GM19328 (cell line): ENCODE results near the gene GPC5.
"Not testable (repeated sequence)": the region's sequence is repeated elsewhere in the genome, so short reads cannot be mapped to it uniquely, and the experiment has no call there.

ENCODE experiments used
- ATAC-seq: cut with Tn5 transposase; IDR thresholded peaks from one replicate; pipeline ENCODE4 v1.9.1; 2021; ENCODE audit warnings: mild to moderate bottlenecking, moderate library complexity; ENCODE audit not compliant: unreplicated experiment

GPC5 gene

DNA sequence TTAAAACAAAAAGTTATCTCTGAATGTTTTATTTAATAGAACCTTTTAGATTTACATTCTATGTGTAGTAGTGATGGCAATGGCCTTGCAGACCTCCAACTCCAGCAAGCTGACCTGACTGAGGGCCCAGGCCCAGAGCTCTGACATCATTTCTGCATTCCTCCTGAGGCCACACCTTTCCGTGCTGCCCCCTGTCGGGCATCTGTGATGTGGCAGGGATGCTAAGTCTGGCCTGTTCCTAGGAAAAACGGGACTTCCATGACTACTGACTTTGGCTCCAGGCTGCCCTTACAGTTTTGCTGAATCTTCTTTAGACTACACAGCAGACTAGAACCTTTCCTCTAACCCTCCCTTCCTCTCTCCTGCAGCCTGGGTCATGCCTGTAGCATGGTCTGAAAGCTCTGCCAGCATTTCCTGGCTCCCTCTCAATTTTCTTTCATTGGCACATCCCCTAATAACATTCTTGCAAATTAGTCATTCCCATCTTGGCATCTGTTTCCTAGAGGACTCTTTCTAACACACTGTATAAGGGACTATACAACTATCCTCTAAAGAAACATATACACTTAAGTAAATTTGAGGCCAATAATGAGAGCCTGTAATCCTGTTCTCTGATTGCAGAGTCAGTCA lies 249.1 kb downstream of the GPC5 start:
- no peak for ATAC-seq

DNA sequence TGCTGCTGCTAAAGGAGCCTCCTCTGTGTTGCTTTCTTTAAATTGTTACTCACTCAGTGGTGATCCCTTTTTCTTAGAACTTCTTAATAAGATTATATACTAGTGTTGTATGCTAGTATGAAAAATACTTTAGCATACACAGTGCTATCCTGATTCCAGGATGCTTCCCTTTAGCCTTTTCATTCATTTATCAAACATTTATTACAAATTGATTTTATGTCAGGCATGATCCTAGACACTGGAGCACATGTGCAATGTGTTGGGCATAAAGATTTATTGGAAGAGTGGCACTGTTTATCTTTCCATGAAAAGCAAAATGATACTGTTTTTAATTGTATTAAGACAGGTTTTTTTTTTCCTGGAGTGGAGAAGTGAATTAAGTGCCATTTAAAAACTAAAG lies 249.6 kb downstream of the GPC5 start:
- no peak for ATAC-seq

DNA sequence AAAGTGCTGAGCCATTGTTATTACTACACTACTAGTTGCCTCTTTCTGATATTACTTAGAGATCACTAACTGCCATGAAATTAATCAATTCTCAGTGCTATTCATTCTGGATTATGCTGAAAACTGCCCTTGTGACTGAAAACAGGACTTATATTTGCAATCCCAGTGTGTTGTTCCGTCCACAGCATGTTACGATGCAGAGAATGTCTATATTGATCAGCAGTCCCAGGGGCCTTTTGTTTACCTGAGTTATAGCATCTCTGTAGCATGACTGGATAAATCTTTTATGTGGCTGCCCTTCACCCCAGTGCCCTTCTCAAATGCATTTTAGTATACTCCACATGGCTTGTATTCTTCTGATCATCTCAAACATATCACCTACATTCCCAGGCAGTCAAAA lies 251.0 kb downstream of the GPC5 start:
- ATAC-seq = no peak

DNA sequence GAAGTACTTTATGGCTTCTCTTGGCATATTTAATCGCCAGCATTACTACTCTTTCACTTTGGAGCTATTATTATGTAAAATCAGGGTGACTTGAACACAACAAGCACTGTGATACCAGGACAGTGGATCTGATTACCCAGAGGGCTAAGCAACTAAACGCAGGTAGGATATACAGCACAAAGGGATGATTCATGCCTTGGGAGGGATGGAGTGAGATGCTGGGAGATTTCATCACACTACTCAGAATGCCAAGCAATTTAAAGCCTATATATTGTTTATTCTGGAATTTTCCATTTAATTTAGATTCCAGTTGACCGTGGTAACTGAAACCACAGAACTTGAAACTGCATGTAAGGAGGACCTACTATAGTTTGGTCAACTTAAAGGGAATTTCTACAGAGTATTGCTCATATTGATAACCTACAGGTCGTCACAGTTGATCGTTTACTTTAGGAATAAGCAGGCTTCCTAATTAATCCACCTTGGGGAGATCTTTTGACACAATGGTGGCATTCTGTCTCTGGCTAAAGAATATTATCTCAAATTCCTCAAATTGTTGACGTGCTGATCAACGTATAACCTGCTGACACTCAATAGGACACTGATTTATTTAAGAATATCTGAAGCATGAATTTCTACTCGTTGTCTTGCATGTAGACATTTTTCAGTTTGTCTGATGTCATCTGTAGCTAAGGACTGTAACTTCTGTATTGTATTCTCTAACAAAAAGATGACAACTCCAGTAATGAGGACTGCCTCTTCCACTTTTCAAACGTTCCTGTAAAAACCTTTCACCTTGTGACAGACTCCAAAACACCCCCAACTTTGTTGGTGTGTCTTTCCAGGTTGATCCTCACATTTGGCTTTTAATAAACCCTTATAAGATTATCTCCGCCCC lies 254.2 kb downstream of the GPC5 start:
- ATAC-seq = no peak

- ATAC-seq = no peak
Observed at GRCh38 chr13:91655731-91656130, 257.3 kb downstream of the GPC5 start.

DNA sequence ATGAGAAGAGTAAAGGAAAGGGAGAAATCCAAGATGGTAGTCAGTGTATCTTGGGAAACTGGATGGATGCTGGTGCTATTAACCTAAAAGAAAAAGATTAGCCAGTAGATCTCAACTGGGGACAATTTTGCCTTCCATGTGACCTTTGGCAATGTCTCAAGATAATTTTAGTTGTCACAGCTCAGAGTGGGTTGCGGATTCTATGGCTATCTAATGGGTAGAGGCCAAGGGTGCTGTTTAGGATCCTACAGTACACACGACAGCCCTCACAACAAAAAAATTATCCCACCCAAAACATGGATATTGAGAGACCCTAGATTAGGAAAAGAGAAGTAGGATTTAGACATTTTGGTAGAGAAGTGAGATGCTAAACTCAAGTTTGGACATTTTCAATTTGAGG lies 258.9 kb downstream of the GPC5 start:
- no peak for ATAC-seq

DNA sequence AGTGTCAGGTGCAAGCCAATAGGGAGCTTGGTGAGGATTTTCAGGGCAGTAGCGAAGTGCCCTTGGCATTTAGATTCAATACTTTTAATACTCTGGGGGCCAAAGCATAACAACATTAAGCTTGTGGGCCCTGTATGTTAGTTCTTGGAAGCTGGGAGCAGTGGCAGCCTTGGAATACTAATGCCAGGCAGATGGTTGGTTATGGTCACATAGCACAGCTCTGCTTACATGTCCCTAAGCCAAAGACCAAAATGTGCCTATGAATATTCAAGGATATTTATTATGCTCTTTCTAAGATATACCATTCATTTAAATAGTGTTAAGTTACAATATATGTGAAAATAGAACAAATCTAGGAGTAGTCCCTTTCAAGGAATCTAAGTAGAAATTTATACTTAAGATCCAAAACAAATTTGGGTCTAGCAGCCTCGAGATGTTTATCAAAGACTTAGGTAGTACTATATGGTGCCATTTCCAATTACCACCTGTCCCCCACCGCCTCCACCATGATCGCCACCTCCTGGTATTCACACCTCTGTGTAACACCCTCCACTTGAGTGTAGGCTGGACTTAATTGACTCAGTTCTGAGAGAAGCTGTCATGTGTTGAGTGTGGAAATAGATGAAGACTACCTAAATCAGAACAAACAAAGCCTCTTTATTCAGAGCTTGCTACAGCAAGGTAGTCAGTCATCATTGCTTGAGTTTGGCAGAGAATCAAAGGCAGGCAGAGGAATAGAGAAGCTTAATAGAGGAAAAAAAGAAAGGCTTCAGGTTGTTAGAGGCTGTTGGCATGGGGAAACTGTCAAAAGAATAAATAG lies 261.0 kb downstream of the GPC5 start:
- ATAC-seq = no peak

DNA sequence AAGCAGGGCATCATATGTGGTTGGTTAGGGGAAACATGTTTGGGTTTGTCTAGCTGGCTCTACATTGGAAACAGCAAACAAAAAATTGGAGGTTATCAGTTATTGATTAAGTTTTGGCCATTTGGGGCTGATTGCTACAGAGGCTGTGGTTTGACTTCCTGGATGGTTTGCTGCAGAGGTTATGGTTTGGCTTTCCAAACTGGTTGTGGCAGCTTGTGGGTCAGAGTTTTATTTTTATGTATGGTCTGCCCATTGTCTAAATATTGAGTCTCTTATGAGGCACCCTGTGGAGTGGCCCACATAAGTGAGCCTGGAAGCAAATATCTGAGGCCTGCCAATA lies 261.6 kb downstream of the GPC5 start:
- no peak for ATAC-seq

DNA sequence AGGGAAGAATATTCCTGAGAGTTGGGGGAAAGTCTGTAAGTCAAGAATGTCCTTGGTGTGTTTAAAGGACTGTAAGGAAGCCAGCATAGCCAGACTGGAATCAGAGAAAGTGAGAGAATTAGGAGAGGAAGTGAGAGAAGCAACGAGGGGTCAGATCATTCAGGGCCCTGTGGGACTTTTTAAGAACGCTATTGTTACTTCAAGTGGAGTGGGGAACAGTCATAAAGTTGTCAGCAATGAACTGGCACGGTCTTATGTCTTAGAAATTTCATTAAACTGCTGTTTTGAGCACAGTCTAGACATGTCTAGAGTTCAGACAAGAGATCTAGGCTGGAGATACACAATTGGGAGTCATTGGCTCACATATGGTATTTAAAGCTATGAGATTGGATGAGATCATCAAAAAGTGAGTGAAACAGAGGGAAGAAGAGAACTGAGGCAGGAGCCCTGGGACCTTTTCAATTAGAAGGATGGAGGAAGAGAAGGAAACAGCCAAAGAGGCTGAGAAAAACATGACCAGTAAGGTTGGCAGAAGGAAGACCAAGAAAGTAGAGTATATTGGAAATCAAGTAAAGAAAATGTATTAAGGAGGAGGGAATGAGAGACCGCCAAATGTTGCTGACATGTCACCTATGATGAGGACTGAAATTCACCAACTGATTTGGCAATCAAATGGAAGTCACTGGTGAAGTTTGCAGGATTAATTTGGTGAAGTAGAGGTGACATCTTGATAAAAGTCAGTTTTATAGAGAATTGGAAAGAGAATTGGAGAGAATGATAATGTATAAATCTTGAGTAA lies 263.5 kb downstream of the GPC5 start:
- no peak for ATAC-seq

DNA sequence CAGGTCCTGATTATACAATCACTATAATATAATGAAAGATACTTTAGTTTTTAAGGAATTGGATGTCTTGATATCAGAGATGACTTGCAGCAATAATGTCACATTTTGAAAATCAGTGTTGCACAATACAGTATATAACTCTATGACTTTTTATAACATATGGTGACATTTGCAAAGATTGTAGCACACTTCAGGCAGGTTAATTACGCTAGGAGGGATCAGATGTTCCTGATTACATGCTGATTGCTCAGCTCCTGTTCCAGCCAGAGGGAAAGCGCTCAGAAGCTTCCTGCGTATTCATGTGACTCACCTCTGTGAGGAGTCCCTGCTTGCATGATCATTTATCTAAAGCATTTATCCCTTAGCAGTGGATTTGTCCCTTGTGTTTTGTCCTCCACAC lies 265.6 kb downstream of the GPC5 start:
- no peak for ATAC-seq

- ATAC-seq = no peak
Observed at GRCh38 chr13:91667486-91667885, 269.1 kb downstream of the GPC5 start.

DNA sequence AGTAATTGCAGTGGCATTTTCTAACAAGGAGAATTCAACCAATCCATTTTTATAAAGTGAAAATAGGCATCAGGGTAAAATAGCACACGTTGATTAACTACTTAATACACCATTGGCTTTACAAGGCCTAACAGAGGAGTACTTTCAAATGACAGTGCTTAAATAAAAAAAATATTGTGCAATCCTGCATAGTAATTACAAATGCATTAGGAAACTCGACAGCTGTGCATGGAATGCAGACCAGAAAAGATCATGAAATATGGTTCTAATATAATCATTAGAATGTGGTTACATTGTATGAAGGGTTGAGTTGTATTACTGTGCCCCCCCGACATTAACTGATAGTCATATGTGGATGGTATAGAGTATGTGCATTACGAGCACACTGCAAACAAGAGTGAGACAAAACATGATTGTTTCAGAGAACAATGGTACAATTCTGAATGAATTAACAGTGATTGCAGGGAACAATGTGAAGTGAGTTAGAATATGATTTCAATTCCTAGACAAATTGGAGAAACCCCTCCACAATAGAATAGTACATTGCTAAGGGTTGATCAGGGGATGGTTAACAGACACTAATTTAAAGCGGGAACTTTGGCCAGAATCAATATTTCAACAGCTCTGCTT lies 270.6 kb downstream of the GPC5 start:
- ATAC-seq = no peak

DNA sequence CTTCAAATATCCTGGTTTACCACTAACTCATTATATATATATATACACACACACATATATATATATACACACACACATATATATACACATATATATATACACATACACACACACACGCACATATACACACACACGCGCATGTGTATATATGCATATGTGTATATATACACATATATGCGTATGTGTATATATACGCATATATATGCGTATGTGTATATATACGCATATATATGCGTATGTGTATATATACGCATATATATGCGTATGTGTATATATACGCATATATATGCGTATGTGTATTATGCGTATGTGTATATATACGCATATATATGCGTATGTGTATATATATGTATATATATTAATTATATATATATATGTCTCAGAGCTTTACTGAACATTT lies 275.9 kb downstream of the GPC5 start:
- not testable (repeated sequence) for ATAC-seq

DNA sequence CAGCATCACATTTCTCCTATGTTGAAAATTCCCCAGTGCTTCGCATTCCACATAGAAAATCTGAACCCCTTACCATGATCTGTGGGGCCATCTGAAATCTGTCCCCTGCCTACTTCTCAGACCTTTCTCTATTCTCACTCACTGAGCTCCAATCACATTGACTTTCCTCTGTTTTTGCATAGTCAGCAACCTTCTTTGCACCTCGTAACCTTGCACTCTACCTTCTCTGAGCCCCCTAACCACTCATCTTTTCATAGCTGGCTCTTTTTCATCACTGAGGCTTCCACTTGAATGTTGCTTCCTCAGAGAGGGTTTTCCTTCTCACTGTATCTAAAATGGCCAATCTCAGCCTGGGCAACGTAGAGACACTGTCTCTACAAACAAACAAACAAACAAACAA lies 286.3 kb downstream of the GPC5 start:
- no peak for ATAC-seq

- no peak for ATAC-seq
Observed at GRCh38 chr13:91690944-91691343, 292.5 kb downstream of the GPC5 start.

- ATAC-seq = no peak
Observed at GRCh38 chr13:91693466-91693865, 295.0 kb downstream of the GPC5 start.

DNA sequence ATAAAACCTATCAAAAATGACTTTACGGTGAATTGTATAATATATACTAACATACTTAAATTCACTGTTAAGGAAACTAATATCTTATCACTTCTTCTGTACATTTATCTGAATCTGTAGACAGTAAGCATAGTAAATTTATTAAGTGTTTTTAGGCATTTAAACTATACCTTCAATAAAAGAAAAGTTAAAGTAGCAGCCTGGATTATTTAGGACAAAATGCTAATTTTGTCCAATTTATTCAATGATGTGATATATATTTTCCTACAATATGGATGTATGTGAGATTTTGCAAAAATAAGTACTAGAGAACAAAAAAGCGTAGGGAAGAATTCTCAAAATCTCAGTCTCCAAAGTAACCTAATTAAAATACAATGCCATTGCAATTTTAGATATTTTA lies 299.9 kb downstream of the GPC5 start:
- no peak for ATAC-seq

DNA sequence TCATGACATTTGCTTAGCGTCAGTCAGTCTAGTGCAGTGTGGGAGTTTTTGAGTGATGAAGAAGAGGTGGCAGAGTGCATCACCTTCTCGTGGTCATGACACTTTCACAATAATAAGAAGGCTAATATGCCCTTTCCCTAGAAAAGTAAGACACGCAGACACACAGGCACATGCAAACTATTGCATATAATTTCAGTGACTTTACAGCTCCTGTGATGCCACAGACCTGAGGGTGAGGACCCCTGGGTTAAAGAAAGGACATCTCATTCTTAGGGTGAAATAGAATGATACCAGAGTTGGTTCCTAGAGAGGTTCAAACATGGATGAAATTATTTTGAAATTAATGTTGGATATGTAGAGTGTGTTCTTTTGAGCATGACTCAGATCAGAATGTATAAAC lies 300.3 kb downstream of the GPC5 start:
- ATAC-seq = no peak

DNA sequence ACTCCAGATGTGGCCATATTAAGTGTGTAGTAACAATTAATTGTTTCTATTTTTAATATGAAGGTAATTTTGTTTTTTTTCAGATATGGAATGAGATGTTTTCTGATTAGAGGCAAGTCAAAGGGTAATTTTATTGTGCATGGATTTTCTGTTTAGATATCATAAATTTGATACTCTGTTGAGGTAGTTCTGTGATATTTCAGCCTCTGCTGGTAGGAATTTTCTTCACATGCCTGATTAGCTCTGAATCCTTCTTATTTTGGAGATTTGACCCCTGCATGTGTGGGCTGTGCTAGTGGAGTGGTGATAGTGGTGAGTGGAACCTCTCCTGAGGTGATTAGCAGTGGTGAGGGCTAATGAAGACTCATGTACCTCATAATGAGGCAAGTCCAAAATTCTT lies 301.4 kb downstream of the GPC5 start:
- ATAC-seq = no peak

- no peak for ATAC-seq
Observed at GRCh38 chr13:91701975-91702374, 303.6 kb downstream of the GPC5 start.

DNA sequence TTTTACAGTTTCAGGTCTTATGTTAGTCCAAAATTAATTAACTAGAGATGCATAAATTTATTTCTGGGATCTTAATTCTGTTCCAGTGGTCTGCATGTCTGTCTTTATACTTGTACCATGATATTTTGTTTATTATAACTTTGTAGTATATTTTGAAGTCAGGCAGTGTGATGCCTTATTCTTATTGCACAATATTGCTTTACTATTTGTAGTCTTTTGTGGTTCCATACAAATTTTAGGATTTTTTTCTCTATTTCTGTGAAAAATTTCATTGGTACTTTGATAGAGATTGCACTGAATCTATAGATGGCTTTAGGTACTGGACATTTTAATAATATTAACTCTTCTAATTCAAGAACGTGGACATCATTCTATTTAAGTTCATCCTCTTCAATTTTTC lies 304.0 kb downstream of the GPC5 start:
- ATAC-seq = no peak
